ENCODE measurements around the gene TYK2.
A peak's percentile ranks its signal among the peaks of the same experiment; 100 is the strongest.
"Not testable (repeated sequence)": the region's sequence is repeated elsewhere in the genome, so short reads cannot be mapped to it uniquely, and the experiment has no call there.

The TYK2 gene

GRCh38 chr19:10390652-10391286, 10.4 kb upstream of the TYK2 start:
- peak; percentile 53; the same call in 2 of the 3 replicates for ATAC-seq (ENCODE audit: low read depth)
- H3K36me3 ChIP-seq (ENCODE audit: low read depth): peaks cover 47% of the 10 kb centered on the region
- no peaks in the 10 kb centered on the region for H3K27me3 ChIP-seq (ENCODE audit: insufficient read depth, poor library complexity, severe bottlenecking)
- DNase-seq (ENCODE audit: low spot score): no peak
- peak; percentile 83 for TF ChIP-seq CTCF (IDR thresholded peaks at IDR 0.05; ENCODE audit: poor library complexity, severe bottlenecking)
- H3K4me3 ChIP-seq (ENCODE audit: severe bottlenecking): no peak overlapping the region
- no peaks in the 10 kb centered on the region for H3K9me3 ChIP-seq (ENCODE audit: severe bottlenecking)
- H3K4me1 ChIP-seq (ENCODE audit: insufficient read depth, poor library complexity, severe bottlenecking): no peaks in the 10 kb centered on the region
- no peak overlapping the region for H3K27ac ChIP-seq (ENCODE audit: poor library complexity, severe bottlenecking)

- no peak overlapping the region for H3K27ac ChIP-seq (ENCODE audit: poor library complexity, severe bottlenecking)
- peaks cover 41% of the 10 kb centered on the region for H3K36me3 ChIP-seq (ENCODE audit: low read depth)
- ATAC-seq (ENCODE audit: low read depth): no peak
- no peaks in the 10 kb centered on the region for H3K9me3 ChIP-seq (ENCODE audit: severe bottlenecking)
- no peaks in the 10 kb centered on the region for H3K27me3 ChIP-seq (ENCODE audit: insufficient read depth, poor library complexity, severe bottlenecking)
- no peak for TF ChIP-seq CTCF (IDR thresholded peaks at IDR 0.05; ENCODE audit: poor library complexity, severe bottlenecking)
- no peak for DNase-seq (ENCODE audit: low spot score)
- no peaks in the 10 kb centered on the region for H3K4me1 ChIP-seq (ENCODE audit: insufficient read depth, poor library complexity, severe bottlenecking)
- H3K4me3 ChIP-seq (ENCODE audit: severe bottlenecking): no peak overlapping the region
Measured at GRCh38 chr19:10389863-10390262, 9.5 kb upstream of the TYK2 start.

GRCh38 chr19:10388957-10389356, 8.6 kb upstream of the TYK2 start:
- Histone ChIP-seq H3K9me3 (ENCODE audit: severe bottlenecking) (no peaks in the 10 kb centered on the region), H3K36me3 (ENCODE audit: low read depth) (peaks cover 31% of the 10 kb centered on the region), H3K4me1 (ENCODE audit: insufficient read depth, poor library complexity, severe bottlenecking) (no peaks in the 10 kb centered on the region), H3K27ac (ENCODE audit: poor library complexity, severe bottlenecking) (no peak overlapping the region), H3K27me3 (ENCODE audit: insufficient read depth, poor library complexity, severe bottlenecking) (no peaks in the 10 kb centered on the region), H3K4me3 (ENCODE audit: severe bottlenecking) (no peak overlapping the region)
- ATAC-seq (ENCODE audit: low read depth) (peak; percentile 69), DNase-seq (ENCODE audit: low spot score) (no peak)
- TF ChIP-seq CTCF (IDR thresholded peaks at IDR 0.05; ENCODE audit: poor library complexity, severe bottlenecking): peak; percentile 91

GRCh38 chr19:10384580-10384979, 4.2 kb upstream of the TYK2 start:
- DNase-seq (ENCODE audit: low spot score) (no peak), ATAC-seq (ENCODE audit: low read depth) (no peak)
- Histone ChIP-seq H3K27ac (ENCODE audit: poor library complexity, severe bottlenecking) (no peak overlapping the region), H3K27me3 (ENCODE audit: insufficient read depth, poor library complexity, severe bottlenecking) (no peaks in the 10 kb centered on the region), H3K9me3 (ENCODE audit: severe bottlenecking) (no peaks in the 10 kb centered on the region), H3K4me3 (ENCODE audit: severe bottlenecking) (no peak overlapping the region), H3K4me1 (ENCODE audit: insufficient read depth, poor library complexity, severe bottlenecking) (peaks cover under 1% of the 10 kb centered on the region), H3K36me3 (ENCODE audit: low read depth) (peaks cover under 1% of the 10 kb centered on the region; the same call in 1 of the 2 replicates)
- no peak for TF ChIP-seq CTCF (IDR thresholded peaks at IDR 0.05; ENCODE audit: poor library complexity, severe bottlenecking)

- ATAC-seq (ENCODE audit: low read depth); H3K27ac ChIP-seq (ENCODE audit: poor library complexity, severe bottlenecking); H3K4me1 ChIP-seq (ENCODE audit: insufficient read depth, poor library complexity, severe bottlenecking); H3K4me3 ChIP-seq (ENCODE audit: severe bottlenecking); H3K9me3 ChIP-seq (ENCODE audit: severe bottlenecking); DNase-seq (ENCODE audit: low spot score); H3K27me3 ChIP-seq (ENCODE audit: insufficient read depth, poor library complexity, severe bottlenecking): not testable (repeated sequence)
- peaks cover 14% of the 10 kb centered on the region for H3K36me3 ChIP-seq (ENCODE audit: low read depth)
Measured at GRCh38 chr19:10383223-10383499, 2.8 kb upstream of the TYK2 start.

All from RWPE2 (cell line).